GM18907 (cell line): ENCODE measurements around the gene MOCS3.
"Not testable (repeated sequence)": the region's sequence is repeated elsewhere in the genome, so short reads cannot be mapped to it uniquely, and the experiment has no call there.

Source experiments
- ATAC-seq: cut with Tn5 transposase; IDR thresholded peaks from one replicate; pipeline ENCODE4 v1.9.1; 2021; ENCODE audit warnings: mild to moderate bottlenecking, moderate library complexity; ENCODE audit not compliant: unreplicated experiment

MOCS3 gene

DNA sequence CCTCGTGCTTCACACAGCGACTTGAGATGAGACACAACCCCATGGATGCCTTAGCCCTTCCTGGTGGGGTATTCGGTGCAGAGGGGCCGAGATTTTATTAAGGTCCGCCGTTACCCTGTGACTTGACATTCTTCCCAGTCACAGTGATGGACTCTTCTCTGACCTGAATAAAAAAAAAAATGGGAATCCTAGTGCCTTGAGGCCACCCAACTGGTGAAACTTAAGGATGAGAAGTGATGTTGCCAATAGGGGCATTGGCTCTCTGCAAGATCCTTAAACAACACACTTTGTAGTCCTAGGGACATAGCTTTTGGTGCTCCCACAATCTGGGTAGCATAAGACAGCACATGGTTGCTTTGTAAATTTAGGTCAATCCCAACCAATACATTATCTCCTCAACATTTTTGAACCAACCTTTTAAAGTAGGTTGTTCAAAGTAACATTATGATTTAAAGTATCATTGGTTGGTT, 26.6 kb upstream of the MOCS3 start:
- ATAC-seq: no peak

DNA sequence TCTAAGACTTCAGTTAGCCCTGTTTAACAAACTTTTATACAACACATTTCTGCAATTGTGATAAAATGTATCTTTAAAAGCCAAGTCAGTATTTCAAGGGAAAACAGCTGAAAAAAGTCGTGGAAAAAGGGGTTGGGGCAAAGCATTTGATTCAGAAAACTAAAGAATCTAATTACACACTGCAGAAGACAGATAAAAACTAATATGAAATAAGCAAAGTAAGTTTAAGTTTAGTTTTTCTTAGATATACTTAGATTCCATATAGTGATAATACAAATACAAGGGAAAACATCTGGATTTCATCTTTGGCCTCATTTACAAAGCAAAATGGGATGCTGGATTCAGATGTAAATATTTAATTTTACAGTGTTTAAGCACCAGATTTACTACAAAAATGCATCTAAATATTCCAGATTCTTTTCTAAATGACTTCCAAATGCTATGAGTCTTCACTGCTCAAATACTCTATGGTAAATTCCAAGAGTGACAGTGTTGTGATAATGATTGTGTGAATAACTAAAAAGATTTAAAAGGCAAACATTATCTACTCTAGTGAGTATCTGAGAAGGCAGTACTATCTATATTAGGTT, 25.8 kb upstream of the MOCS3 start:
- no peak for ATAC-seq

DNA sequence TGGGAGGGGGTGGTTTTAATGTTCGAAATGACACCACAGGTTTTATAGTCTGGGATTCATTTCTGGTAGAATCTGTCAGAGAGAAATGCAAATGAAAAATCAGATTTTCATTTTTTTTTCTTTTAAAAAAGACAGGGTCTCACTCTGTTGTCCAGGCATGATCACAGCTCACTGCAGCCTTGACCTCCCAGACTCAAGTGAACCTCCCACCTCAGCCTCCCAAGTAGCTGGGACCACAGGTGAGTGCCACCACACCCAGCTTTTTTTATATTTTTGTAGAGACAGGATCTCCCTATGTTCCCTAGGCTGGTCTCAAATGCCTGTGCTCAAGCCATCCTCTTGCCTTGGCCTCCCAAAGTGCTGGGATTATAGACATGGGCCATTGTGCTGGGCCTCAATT, 25.0 kb upstream of the MOCS3 start:
- no peak for ATAC-seq

DNA sequence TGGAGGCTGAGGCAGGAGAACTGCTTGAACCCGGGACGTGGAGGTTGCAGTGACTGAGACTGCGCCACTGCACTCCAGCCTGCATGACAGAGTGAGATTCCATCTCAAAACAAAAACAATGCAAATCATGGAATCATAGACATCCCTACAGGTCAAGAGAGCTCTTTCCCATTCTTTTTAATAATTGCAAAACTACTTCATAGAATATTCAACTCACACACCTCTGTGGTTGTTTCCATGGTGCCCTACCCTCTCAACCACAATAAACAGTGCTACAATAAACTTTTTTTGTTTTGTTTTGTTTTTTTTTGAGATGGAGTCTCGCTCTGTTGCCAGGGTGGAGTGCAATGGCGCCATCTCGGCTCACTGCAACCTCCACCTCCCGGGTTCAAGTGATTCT, 15.5 kb upstream of the MOCS3 start:
- ATAC-seq: no peak

DNA sequence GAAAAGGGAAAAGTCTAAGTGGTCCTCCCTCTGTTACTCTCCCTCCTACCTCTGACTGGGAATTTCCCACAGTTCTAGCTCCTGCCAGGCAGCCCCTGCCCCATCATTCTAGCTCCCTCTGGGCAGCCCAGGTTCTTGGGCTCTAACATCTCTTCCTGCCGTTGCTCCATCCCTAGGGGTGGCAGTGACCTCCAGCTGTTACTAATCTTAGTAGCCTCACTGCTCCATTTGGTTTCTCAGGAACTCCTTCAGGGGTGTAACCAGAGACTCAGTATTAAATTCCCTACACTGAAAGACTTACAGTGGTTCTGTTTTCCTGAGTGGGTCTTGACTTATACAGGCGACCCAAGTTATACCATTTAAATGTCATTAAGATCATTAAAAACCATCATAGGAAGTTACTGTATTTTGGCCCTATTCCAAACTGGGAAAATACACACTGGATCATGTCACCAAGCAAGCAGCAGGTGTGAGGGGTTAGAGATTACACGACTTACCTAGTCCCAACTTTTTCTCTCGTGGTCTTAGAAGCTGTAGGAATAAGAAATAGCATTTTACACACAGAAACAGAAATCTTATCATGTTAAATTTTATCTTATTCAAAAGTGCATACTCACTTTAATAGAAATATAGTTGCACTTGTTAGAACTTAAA, 10.4 kb upstream of the MOCS3 start:
- ATAC-seq: no peak

- no peak for ATAC-seq
Observed at GRCh38 chr20:50953196-50953595, 5.4 kb upstream of the MOCS3 start.

DNA sequence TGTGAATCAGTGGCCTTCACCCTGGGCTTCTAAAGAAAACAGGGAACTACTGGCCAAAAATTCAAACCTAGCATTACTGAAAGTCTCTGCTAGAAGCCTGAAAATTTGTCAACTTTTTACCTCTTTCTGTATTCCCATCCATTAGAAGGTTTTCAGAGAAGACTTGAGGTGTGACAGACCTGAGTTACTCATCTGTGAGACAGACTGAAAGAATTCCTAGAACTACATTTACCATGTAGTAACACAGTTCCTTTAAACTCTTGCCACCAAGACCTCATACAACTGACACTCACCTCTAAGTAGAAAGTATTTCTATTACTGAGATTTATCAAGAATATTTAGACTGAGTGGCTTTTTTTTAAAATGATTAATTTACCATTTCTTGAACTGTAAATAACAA, 4.8 kb upstream of the MOCS3 start:
- ATAC-seq: no peak

DNA sequence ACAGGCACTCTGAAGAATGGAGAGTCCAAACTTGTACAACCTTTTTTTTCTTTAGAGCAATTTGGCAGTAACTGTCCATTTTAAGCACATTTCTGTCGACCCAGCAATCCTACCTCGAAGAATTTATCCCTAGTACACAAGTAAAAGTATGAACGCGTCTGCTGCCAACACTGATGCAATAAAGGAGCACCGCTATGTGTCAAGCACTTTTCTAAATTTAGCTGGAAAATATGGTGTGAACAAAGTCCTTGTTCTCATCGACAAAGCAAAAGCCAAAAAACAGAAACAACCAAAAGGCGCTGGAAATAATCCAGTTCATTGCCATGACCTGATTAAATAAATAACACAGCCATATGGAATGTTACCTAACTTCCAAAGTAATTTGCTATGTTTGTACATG, 1.3 kb upstream of the MOCS3 start:
- ATAC-seq: no peak

- peak; percentile 77 for ATAC-seq
Observed at GRCh38 chr20:50957798-50958614, 612 bp upstream of the MOCS3 start, which contains the start of gene DPM1. Gene DPM1 (minus strand): TSS chr20:50958532. CDS start chr20:50958523, 9 bp downstream.

DNA sequence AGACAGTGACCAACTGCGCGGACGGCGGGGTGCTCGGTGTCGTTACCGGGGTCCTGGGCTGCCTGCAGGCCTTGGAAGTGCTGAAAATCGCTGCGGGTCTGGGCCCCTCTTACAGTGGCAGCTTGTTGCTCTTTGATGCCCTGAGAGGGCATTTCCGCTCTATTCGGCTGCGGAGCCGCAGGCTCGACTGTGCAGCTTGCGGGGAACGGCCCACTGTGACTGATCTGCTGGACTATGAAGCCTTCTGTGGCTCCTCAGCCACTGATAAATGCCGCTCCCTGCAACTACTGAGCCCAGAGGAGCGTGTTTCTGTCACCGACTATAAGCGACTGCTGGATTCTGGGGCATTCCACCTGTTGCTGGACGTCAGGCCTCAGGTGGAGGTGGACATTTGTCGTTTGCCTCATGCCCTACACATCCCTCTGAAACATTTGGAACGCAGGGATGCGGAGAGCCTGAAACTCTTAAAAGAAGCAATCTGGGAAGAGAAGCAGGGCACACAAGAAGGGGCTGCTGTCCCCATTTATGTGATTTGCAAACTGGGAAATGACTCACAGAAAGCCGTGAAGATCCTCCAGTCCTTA, 1.0 kb downstream of the MOCS3 start:
- ATAC-seq: no peak

DNA sequence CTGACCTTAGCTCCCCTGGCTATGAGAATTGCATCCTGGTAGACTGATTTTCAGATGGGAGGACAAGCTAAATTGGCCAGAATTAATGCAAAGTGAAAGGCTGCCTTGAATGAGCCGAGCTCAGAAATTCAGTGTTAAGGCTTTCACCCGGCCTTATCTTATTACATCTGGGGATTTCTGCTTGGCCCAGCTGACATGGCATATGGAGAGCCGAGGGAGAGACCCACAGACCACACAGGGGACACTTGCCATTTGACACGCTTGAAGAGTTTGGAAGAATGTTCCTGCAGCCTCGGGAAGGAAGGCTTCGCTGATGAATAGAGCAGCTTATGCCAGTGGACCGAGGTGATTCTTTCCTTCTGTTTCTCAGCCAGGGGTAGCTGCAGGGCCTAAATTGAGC, 9.0 kb downstream of the MOCS3 start:
- ATAC-seq: no peak

- no peak for ATAC-seq
Observed at GRCh38 chr20:50968289-50968688, 9.7 kb downstream of the MOCS3 start.

DNA sequence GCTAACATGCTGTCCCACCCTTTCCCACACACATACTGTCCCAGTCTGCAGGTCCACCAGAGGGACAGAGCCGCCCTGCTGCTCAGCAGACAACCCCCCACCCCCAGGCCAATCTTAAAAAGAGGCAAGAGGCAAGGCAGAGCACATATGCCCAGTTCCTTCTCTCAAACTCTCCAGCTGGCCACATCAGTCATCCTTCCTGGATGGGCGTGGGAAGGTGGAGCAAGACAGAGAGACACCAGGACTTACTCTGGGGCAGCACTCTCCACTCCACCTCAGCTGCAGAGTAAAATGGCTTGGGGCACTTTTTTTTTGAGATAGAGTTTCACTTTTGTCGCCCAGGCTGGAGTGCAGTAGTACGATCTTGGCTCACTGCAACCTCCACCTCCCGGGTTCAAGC, 10.8 kb downstream of the MOCS3 start:
- no peak for ATAC-seq

DNA sequence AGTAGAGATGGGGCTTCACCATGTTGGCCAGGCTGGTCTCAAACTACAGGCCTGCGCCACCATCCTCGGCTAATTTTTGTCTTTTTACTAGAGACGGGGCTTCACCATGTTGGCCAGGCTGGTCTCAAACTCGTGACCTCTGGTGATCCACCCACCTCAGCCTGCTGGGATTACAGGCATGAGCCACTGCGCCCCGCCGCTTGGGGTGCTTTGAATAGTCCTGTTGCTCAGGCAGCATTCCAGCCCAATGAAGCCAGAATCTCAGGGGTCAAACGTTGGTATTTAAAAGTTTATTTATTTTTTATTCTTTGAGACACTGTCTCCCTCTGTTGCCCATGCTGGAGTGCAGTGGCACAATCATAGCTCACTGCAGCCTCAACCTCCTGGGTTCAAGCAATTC, 11.3 kb downstream of the MOCS3 start:
- ATAC-seq: no peak

GRCh38 chr20:50975701-50976330, 17.2 kb downstream of the MOCS3 start:
- ATAC-seq: no peak

DNA sequence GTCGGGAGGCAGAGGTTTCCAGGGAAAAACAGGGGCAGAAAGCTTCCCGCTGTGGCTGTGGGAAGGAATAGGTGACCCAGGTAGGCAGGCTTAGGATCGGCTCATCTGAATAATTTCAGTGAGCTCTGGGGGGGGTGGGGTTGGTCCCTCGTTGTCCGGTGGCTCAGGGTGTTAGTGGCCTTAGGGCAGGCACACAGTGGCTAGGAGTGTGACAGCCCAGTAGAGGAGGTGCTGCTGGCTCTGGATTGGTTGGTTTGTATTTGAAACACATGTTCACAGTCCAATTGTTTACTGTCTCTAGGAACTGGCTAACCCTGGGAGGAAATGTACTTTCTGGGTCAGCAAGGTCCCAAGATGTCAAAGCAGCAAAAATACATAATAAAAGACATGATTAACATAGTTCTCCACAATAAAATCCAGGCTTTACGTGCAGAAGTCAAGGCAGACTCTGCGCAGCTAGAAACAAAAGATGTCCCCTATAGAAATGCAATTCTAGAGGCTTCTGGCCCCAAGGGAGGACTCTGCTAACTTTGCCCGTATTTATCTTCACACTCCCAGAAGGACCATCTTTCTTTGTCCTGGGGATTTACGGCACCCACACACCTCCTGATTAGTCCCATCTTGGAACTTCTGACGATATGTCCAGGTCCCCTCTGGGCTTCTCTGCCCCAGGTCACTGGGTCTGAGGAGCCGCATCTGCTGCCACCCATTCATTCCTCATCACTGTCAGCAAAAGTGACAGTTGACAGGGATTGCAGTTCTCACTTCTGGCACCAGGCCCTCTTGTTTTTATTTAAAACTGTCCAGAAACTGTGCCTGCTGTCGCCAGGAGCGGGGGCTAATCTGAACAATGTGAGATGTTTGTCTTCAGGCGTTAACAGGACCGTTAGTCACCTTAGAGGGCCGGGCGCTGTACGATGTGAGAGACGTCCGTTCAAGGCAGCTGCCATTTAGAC, 18.7 kb downstream of the MOCS3 start:
- no peak for ATAC-seq

DNA sequence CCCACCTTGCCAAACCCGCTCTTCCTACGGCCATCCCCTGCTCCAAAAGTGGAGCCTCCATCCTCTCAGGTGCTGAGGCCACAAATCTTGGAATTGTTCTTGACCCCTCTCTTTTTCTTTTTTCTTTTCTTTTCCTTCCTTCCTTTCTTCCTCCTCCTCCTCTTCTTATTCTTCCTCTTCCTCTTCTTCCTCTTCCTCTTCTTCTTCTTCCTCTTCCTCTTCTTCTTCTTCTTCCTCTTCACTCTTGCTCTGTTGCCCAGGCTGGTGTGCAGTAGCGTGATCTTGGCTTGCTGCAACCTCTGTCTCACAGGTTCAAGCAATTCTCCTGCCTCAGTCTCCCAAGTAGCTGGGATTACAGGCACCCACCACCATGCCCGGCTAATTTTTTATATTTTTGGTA, 19.9 kb downstream of the MOCS3 start:
- not testable (repeated sequence) for ATAC-seq

DNA sequence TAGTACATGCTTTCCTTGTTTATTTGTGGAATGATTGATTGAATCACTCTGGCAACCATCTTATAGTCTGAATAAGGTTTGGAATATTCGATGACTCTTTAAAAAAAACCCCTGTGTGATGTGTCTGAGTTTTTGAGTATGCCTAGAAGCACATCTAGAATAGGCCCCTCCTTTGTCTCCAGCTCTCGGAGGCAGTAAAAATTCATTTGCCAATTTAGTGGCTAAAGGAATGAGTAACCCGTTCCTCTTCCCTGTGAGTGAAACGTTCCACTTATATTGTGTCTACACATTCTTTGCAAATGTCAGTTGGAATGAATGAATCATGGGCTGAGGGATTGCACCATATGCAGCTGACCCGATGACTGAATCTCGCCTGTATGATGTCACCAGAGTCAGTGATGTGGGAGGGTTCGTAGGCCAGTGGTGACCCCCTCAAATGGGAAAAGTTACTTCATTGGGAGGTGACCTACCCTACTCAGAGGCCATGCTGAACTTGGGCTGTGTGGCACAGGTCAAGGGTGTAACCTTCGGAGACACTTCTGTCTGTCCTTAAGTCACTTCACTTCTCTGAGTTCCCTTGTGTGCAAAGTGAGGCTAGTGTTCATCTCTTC, 21.6 kb downstream of the MOCS3 start:
- ATAC-seq: no peak

- no peak for ATAC-seq
Observed at GRCh38 chr20:50980851-50981713, 22.5 kb downstream of the MOCS3 start.
